Upper lobe of left lung (tissue), 4 donors: ENCODE measurements around the gene SLC39A6.

Source experiments
- EP300 ChIP-seq, 4 donors: sonication (generic); formaldehyde crosslinking; IDR thresholded peaks; one replicate each; pipeline ENCODE4 v1.5.1; 2017; ENCODE audit warnings: antibody characterized with exemption in 4 of 4, control low read depth in 2 of 4
- POLR2A ChIP-seq, 4 donors: fragments of 450-650 bp; IDR thresholded peaks; one replicate each; pipeline ENCODE4 v1.5.1; 2016 to 2017; ENCODE audit warnings: antibody characterized with exemption in 4 of 4, mild to moderate bottlenecking in 2 of 4
- TF ChIP-seq, protein P1 (sequence below), 6 experiments: fragments of 450-650 bp in 4 of 6; fragments of 200-600 bp in 2 of 6; sonication (generic) in 2 of 6; IDR thresholded peaks; one replicate each; pipeline ENCODE4 v1.5.1; 2016 to 2019; ENCODE audit warnings: antibody characterized with exemption in 6 of 6

- TF ChIP-seq EP300 (IDR thresholded peaks at IDR 0.05) (no peak), POLR2A (IDR thresholded peaks at IDR 0.05) (no peak)
- TF ChIP-seq, protein P1, sequence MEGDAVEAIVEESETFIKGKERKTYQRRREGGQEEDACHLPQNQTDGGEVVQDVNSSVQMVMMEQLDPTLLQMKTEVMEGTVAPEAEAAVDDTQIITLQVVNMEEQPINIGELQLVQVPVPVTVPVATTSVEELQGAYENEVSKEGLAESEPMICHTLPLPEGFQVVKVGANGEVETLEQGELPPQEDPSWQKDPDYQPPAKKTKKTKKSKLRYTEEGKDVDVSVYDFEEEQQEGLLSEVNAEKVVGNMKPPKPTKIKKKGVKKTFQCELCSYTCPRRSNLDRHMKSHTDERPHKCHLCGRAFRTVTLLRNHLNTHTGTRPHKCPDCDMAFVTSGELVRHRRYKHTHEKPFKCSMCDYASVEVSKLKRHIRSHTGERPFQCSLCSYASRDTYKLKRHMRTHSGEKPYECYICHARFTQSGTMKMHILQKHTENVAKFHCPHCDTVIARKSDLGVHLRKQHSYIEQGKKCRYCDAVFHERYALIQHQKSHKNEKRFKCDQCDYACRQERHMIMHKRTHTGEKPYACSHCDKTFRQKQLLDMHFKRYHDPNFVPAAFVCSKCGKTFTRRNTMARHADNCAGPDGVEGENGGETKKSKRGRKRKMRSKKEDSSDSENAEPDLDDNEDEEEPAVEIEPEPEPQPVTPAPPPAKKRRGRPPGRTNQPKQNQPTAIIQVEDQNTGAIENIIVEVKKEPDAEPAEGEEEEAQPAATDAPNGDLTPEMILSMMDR (IDR thresholded peaks at IDR 0.05), result no peak
Measured at GRCh38 chr18:36124841-36125240, 4.3 kb downstream of the SLC39A6 start.
